ENCODE results near the gene RFC4.
"Not testable (repeated sequence)": the region's sequence is repeated elsewhere in the genome, so short reads cannot be mapped to it uniquely, and the experiment has no call there.

RFC4 gene

DNA sequence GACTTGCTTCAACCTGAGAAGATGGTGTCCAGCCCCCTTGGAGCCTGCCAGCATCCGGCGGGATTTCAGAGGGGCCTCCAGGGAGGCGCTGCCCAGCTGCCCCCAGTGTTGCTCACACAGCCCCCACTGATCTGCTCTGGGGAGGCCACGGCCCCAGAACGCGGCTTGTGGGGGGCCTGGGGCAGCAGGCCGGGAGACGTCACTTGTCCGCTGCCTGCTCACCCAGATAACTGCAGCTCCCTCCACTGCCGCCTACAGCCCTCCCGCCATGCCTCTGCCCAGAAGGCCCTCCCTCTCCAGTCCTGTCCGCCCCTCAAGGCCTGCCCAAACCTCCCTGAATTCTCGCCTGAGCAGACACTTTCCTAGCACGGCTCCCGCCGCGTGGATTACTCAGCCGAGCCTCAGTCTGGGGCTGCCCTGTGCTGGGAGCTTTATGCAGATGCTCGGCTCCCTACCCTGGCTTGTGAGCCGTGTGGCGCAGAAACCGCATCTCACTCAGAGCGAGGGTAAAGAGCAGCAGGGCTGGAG, 19.1 kb upstream of the RFC4 start:
- DNase-seq (ENCODE audit: low read depth in 3 of 3): peak in 1 of 3 experiments; percentile 12

DNA sequence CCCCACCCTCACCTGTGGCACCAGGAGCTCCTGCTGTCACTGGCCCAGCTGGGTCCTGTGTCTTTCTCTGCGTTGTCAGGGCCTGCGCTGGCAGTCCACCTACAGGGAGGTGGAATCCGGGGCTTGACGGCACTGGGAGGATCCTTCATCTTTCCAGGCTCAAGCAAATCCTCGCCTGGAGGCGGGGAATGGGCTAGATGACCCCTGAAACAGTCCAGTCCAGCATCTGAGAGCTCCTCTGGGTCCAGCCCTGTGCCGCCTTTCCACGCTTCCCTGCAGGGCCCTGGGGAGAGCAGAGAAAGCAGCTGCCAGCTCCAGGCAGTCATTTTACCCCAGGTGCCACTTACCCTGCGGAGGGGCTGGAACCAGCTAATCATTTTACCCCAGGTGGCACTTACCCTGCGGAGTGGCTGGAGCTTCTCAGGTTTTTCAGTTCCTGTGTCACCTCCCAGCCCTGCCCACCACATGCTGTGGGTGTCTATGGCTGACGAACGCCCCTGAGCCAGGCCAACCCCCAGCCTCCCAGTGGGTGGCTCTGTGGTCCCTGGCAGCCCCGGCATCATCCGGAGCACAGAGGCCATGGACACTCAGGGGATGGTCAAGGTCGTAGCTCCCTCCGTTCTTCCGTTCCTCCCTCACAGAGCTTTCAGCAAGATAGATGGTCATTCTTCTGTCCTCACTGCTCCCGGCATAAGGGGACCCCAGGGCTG, 18.3 kb upstream of the RFC4 start:
- no peak for DNase-seq (ENCODE audit: low read depth in 3 of 3)

DNA sequence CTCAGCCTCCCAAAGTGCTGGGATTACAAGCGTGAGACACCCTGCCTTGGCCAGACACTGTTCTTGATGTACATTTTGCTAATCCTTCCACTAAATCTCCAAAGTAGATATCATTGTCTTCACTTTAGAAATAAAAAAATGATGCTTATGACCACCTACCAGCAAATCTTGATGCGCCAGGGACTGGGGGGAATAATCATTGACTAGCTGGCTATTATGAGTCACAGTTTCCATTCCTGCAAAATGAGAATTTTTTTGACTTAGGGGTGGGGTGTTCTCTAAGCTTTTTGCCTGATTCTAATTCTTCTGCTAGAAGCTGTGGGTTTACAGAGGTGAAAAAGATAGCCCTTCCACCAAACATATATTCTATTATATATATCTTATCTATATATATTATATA, 17.1 kb upstream of the RFC4 start:
- DNase-seq (ENCODE audit: low read depth in 3 of 3): no peak

GRCh38 chr3:186822388-186822759, 16.1 kb upstream of the RFC4 start:
- not testable (repeated sequence) for DNase-seq (ENCODE audit: low read depth in 3 of 3)

- no peak for DNase-seq (ENCODE audit: low read depth in 3 of 3)
Measured at GRCh38 chr3:186821429-186822387, 15.4 kb upstream of the RFC4 start.

GRCh38 chr3:186818956-186819355, 12.7 kb upstream of the RFC4 start:
- DNase-seq (ENCODE audit: low read depth in 3 of 3): no peak

DNA sequence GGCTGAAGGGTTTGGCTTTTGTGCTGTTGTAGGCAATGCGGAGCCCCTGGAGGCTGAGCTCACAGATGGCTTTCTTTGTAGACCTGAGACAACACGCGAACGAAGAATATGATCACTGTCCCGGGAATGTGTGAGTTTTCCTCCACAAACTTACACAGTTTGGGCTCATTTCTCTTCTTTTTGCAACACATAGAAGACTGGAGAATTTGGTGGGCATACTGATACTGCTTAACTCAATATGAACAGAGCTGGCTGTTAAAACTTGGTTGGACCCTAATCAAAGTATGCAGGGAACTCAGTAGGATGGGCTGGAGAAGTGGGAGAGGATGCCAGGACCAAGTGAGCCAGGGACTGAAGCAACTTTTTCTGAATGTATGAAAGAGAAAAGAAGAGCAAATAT, 12.2 kb upstream of the RFC4 start:
- no peak for DNase-seq (ENCODE audit: low read depth in 3 of 3)

DNA sequence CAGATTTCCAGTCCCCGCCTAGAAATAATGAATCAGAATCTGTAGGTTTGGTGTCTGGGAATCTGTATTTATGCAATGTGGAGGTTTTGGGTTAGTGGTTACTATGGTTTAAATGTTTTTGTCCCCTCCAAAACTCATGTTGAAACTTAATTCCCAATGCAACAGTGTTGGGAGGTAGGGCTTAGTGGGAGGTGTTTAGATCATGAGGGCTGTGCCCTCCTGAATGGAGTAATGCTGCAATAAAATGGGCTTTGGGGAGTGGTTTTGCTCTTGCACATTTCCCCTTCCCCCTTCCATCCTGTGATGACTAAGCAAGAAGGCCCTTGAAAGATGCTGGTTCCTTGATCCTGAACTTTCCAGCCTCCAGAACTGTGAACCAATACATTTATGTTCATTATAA, 9.2 kb upstream of the RFC4 start:
- DNase-seq (ENCODE audit: low read depth in 3 of 3): no peak

DNA sequence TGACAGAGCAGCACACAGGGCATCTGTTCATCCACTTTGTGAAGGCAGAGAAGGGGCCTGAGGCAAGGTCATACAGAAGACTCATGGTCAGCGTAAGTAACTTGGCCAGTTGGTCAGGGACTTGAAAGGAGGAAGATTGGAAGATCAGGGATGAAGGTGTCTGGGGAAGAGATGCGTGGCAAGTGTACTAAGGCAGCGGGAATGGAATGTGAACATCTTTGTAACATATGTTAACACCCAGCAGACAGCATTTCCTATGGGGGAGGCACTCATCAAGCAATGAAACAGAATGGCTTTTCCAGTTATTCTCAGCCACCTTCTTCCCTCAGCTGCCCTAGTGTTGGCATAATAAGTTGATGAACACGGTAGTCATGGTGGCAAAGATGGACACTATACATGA, 7.8 kb upstream of the RFC4 start:
- no peak for DNase-seq (ENCODE audit: low read depth in 3 of 3)

DNA sequence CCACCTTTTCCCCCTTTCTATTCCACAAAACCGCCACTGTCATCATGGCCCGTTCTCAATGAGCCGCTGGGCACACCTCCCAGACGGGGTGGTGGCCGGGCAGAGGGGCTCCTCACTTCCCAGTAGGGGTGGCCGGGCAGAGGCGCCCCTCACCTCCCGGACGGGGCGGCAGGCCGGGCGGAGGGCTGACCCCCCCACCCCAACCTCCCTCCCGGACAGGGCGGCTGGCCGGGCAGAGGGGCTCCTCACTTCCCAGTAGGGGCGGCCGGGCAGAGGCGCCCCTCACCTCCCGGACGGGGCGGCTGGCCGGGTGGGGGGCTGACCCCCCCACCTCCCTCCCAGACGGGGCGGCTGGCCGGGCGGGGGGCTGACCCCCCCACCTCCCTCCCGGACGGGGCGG, 5.0 kb upstream of the RFC4 start:
- not testable (repeated sequence) for DNase-seq (ENCODE audit: low read depth in 3 of 3)

DNA sequence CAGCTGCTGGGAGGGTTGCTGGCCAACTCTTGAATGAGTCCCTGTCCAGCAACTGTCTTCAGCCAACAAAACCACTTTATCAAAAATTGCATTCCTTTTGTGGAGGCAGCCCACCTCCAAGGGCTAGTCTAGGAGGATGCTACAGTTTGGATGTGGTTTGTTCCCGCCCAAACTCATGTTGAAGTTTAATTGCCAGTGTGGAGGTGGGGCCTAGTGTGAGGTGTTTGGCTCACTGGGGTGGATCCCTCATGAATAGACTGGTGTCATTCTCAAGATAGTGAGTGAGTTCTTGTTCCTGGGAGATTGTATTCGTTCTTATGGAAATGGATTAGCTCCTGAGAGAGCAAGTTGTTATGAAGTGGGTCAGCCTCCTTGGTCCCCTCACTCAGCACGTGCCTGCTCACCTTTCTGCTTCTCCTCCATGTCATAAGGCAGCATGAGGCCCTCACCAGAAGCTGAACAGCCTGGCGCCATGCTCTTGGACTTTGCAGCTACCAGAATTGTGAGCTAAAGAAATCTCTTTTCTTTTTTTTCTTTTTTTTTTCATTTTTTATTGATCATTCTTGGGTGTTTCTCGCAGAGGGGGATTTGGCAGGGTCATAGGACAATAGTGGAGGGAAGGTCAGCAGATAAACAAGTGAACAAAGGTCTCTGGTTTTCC, 4.2 kb upstream of the RFC4 start:
- DNase-seq (ENCODE audit: low read depth in 3 of 3): no peak

DNA sequence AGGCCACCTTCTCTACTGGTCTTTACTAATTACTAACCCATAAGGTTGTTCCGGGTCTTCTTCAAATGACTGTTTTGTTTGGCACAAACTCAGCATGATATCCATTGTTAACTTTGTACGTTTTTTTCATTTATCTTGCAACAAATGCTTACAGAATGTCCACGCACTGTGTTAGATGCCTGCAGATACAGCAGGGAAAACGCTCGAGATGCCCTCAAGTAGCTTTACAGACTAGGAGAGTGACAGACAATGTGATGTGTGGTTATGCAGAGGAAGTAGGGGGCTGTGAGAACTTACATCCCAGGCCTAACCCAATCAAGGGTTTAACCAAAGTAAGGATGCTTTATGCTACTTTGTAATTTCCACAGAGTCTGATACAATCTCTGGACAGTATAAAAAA, 949 bp upstream of the RFC4 start:
- no peak for DNase-seq (ENCODE audit: low read depth in 3 of 3)

- not testable (repeated sequence) for DNase-seq (ENCODE audit: low read depth in 3 of 3)
Measured at GRCh38 chr3:186803447-186803846, 2.8 kb downstream of the RFC4 start.

DNA sequence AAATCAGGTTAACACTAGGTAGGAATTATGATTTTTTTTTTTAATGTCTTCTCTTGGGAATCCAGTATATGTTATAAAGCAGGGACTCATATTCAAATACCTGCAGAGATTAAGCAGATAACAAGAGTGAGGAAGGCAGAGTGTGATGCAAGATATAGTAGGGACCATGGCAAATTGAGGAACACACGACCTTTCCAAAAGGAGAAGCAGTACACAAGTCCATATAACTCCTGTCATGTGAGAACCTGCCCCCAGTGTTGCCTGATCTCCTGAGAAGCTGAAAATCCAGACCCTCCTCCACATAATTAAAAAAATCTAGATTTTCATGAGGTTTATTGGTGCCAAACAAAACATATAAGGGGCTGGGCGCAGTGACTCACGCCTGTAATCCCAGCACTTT, 3.6 kb downstream of the RFC4 start:
- DNase-seq (ENCODE audit: low read depth in 3 of 3): no peak

DNA sequence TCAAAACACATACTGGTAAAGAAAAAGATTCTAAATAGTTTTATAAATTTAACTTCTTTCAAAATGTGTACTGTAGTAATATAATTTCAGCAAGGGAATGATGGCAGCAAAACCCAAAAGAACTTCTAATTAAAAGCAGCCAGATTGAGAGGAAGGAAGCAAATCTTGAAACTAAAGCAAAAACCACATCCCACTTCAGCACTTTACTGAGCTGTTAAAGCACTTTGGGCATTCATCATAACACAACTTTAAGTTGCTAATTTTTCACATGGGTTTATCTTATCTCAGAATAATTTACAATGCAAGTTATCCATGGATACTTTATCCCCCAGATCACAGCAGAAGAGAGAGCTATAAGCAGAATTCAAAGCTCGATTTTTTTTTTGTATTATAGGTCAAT, 6.0 kb downstream of the RFC4 start:
- DNase-seq (ENCODE audit: low read depth in 3 of 3): no peak

DNA sequence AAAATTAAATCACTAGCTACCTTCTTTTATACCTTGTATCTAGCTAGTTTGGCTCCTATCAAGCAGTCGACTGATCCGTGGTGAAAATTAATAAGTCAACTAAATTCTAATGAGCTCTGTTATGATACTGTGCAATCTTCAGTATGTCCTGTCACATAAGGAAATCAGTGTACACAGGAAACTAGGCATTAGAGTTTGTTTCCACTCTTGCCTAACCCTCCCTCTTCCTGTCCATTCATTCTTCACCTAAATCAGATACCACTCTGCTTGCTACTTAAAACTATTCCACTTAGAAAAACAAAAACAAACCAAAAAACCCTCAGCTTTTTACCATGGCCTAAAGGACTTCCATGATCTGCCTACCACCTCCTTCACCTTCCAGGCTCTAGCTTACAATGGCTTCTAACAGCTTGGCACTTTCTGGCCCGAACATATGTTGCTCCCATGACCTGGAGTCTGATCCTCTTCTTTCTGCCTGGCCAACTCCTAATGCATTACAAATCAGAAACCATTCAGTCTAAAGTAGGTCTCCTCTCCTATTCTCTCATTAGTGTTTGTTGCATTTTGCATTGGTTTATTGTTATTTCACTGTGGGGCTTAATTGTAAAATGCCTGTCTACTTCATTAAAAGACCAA, 7.9 kb downstream of the RFC4 start:
- no peak for DNase-seq (ENCODE audit: low read depth in 3 of 3)

- no peak for DNase-seq (ENCODE audit: low read depth in 3 of 3)
Measured at GRCh38 chr3:186790261-186790981, 15.9 kb downstream of the RFC4 start.

DNA sequence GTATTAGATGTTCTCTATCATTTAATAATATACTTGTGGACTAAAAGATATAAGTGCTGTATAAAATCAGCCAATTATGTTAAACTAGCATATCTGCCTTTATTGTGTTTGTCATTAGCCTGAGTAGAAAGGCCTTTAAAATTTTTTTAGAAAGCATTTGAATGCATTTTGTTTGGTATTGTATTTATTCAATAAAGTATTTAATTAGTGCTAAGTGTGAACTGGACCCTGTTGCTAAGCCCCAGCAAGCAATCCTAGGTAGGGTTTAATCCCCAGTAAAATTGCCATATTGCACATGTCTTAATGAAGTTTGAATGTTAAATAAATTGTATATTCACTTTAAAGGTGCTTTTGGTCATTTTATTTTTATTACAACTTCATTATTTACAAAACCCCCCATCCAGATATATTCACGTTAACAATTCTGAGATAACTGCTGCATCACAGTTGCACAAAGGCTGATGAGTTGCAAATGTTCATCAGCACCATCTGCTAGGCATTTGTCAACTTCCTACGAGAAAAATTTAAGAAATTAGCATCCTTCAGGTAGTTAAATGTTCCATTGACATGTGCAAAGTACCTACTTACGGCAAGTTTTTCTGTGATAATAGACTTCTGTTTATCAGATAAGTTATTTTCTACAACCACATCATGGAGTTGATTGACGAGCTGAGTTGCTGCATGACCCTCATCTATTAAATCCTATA, 16.6 kb downstream of the RFC4 start:
- no peak for DNase-seq (ENCODE audit: low read depth in 3 of 3)

- DNase-seq (ENCODE audit: low read depth in 3 of 3): no peak
Measured at GRCh38 chr3:186788482-186789370, 17.6 kb downstream of the RFC4 start.
